ENCODE data around the gene FAM24B.

The FAM24B gene

GRCh38 chr10:122802282-122802681 is 77.1 kb downstream of the FAM24B start:
- DNase-seq (ENCODE audit: low spot score) = no peak
- TF ChIP-seq CTCF (IDR thresholded peaks at IDR 0.05; ENCODE audit: extremely low read depth, insufficient read depth, missing control alignments) = no peak
- in situ Hi-C loops (cut with MboI; ENCODE audit: low pct_unique_long_range_greater_than_20kb, low sequenced_read_pairs, unreplicated experiment) = no loop called here
